Peyer's patch (tissue), 4 donors: ENCODE results near the gene TSPAN17. TPM values are rescaled to one million over a fixed set of nuclear protein-coding genes. Genes with fewer than 3 reads are reported as not detected.

Source experiments
- DNase-seq, 3 donors: peaks; one replicate each; pipeline ENCODE4 v3.0.0-alpha.2; 2017 to 2019
- H3K27ac ChIP-seq, 4 donors: fragments of 200-600 bp; sonication (generic); one replicate each; pipeline ENCODE4 v1.5.1; 2016 to 2019
- H3K27me3 ChIP-seq, 2 donors: fragments of 200-600 bp; sonication (generic); one replicate each; pipeline ENCODE4 v1.5.1; 2019
- H3K36me3 ChIP-seq, 3 donors: fragments of 200-600 bp; sonication (generic); one replicate each; pipeline ENCODE4 v1.5.1; 2016 to 2019
- H3K4me1 ChIP-seq, 4 donors: fragments of 200-600 bp; sonication (generic); one replicate each; pipeline ENCODE4 v1.5.1; 2016 to 2019
- H3K4me3 ChIP-seq, 4 donors: fragments of 200-600 bp; sonication (generic); 1 replicate in 3 of 4; 2 replicates in 1 of 4; pipeline ENCODE4 v1.5.1; 2016 to 2019; ENCODE audit warnings: mild to moderate bottlenecking in 1 of 4
- H3K9me3 ChIP-seq, 4 donors: fragments of 200-600 bp; sonication (generic); one replicate each; pipeline ENCODE4 v1.5.1; 2016 to 2019; ENCODE audit warnings: mild to moderate bottlenecking in 1 of 4
- POLR2A ChIP-seq, 2 donors: fragments of 450-650 bp; IDR thresholded peaks; one replicate each; pipeline ENCODE4 v1.5.1; 2017; ENCODE audit warnings: antibody characterized with exemption in 2 of 2, mild to moderate bottlenecking in 2 of 2, moderate library complexity in 2 of 2
- total RNA-seq, 4 donors: library from RNA; depleted of rRNA; stranded (reverse); fragments of >200 nt; gene quantifications; one replicate each; pipeline ENCODE4 v1.1.0, GENCODE V29; 2016
- TF ChIP-seq, protein P1 (sequence below), 6 experiments: fragments of 450-650 bp in 4 of 6; fragments of 200-600 bp in 2 of 6; sonication (generic) in 1 of 6; IDR thresholded peaks; one replicate each; pipeline ENCODE4 v1.5.1; 2017 to 2019; ENCODE audit warnings: antibody characterized with exemption in 6 of 6, mild to moderate bottlenecking in 3 of 6, moderate library complexity in 1 of 6

TSPAN17 gene
- total RNA-seq, 4 donors from 2014 or later, result 25.4 to 33.8 (median 28.7) TPM

DNA sequence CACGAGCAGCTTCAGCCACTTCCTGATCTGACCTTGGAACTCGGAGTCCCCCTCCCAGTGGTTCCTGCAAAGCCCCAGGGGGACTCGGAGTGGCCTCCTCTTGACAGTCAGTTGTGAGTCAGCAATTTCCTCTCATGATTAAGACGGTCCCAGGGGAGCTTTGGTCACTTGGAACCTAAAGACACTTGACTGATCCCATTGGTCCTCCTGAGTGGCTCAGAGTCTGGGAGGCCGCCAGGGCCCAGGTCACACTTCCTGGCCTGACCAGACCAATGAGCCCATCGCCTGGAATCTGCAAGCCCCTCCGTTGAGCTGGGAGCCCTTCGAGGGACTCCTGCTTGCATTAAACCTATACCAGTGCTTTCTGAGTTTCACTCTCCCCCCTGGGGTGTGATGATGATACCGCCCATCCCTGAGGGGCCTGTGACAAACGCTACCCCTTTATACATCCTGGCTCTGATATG, 29.1 kb downstream of the TSPAN17 start:
- TF ChIP-seq, protein P1, sequence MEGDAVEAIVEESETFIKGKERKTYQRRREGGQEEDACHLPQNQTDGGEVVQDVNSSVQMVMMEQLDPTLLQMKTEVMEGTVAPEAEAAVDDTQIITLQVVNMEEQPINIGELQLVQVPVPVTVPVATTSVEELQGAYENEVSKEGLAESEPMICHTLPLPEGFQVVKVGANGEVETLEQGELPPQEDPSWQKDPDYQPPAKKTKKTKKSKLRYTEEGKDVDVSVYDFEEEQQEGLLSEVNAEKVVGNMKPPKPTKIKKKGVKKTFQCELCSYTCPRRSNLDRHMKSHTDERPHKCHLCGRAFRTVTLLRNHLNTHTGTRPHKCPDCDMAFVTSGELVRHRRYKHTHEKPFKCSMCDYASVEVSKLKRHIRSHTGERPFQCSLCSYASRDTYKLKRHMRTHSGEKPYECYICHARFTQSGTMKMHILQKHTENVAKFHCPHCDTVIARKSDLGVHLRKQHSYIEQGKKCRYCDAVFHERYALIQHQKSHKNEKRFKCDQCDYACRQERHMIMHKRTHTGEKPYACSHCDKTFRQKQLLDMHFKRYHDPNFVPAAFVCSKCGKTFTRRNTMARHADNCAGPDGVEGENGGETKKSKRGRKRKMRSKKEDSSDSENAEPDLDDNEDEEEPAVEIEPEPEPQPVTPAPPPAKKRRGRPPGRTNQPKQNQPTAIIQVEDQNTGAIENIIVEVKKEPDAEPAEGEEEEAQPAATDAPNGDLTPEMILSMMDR (IDR thresholded peaks at IDR 0.05), result no peak
- no peak for TF ChIP-seq POLR2A (IDR thresholded peaks at IDR 0.05)
- DNase-seq, result no peak
- Histone ChIP-seq H3K27ac (no peak overlapping the region), H3K4me3 (no peak overlapping the region), H3K9me3 (no peaks in the 10 kb centered on the region), H3K4me1 (no peaks in the 10 kb centered on the region), H3K36me3 (no peaks in the 10 kb centered on the region), H3K27me3 (no peaks in the 10 kb centered on the region)

DNA sequence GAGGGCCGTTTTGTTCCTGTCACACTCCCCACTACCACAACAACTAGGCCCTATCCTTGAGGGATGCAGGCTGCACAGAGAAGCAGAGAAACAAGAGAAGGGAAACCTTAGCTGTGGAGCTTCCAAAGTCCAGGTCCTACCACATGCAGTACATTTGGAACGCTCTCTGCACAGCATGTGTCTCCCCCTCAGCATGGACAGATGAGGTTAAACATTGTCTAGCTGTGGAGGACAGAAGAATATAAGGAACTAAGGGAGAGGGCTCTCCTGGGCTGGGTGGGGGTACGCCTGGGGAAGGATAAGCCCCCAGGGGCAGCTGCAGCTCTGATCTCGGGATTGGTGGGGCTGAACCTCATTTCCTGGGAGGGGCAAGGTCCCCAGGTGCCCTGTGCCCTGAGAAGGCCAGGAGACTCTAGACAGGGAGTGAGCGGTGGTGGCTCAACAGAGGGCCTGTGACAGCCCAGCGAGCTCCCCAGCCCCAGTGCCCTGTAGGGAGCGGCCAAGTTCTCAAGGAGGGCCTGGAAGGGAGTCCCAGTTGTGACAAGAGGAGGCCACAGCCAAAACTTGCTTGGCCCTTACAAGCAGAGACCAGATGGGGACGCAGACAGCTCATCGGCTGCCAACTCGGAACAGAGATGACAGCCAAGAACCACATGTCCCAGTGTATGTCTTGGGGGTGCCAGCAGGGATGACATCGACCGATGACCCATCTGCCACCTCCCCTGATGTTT, 30.1 kb downstream of the TSPAN17 start:
- Histone ChIP-seq H3K36me3 (no peaks in the 10 kb centered on the region), H3K27ac (no peak overlapping the region), H3K27me3 (no peaks in the 10 kb centered on the region), H3K4me3 (no peak overlapping the region), H3K9me3 (no peaks in the 10 kb centered on the region), H3K4me1 (no peaks in the 10 kb centered on the region)
- no peak for DNase-seq
- TF ChIP-seq, protein P1 (IDR thresholded peaks at IDR 0.05), result no peak
- TF ChIP-seq POLR2A (IDR thresholded peaks at IDR 0.05), result no peak

DNA sequence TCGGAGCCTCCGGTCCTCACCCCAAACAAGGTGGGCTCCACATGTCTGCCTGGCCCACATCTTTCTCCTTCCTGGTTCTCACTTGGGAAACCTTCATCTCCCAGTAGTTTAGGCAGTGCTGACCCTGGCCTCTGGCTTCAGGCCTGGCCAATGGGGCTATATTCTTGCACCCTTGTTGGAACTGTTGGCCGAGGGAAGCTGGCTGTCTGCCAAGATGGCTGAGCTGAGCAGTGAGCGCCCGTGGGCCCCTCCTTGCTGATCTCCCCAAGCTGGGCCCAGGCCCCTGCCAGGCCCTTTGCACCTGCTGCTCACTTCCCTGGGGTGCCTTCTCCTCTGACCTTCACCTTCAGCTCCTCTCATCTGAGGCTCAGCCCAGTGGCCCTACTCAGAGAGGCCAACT, 31.3 kb downstream of the TSPAN17 start:
- H3K27me3 ChIP-seq, result no peaks in the 10 kb centered on the region

GRCh38 chr5:176679365-176680225, 32.3 kb downstream of the TSPAN17 start:
- Histone ChIP-seq H3K27me3 (no peaks in the 10 kb centered on the region), H3K36me3 (no peaks in the 10 kb centered on the region), H3K9me3 (no peaks in the 10 kb centered on the region), H3K4me3 (no peak overlapping the region), H3K4me1 (no peaks in the 10 kb centered on the region), H3K27ac (no peak overlapping the region)
- TF ChIP-seq POLR2A (IDR thresholded peaks at IDR 0.05), result no peak
- TF ChIP-seq, protein P1 (IDR thresholded peaks at IDR 0.05), result no peak
- DNase-seq, result no peak

More for the DNA sequence above, 31.3 kb downstream of the TSPAN17 start:
- H3K4me1 ChIP-seq, result no peaks in the 10 kb centered on the region
- no peaks in the 10 kb centered on the region for H3K9me3 ChIP-seq
- H3K36me3 ChIP-seq, result no peaks in the 10 kb centered on the region
- no peak for DNase-seq
- H3K27ac ChIP-seq, result no peak overlapping the region
- H3K4me3 ChIP-seq, result no peak overlapping the region
- TF ChIP-seq POLR2A (IDR thresholded peaks at IDR 0.05), result no peak
- TF ChIP-seq, protein P1 (IDR thresholded peaks at IDR 0.05), result no peak

DNA sequence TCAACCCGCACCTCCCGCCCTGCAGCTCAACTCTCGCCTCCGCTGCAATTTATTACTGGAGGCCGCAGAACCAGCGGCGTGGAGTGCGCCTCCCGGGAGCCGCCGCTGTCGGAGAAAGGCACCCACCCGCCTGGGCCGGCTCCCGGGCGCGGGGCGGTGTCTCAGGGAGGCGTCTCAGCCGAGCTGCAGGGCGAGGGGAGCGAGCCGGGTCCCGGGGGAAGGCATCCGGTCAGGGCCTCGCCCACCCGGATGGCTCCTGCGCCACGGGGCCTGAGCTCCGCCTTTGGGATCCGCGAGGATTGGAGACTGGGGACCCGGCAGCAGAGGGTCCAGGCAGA, 32.9 kb downstream of the TSPAN17 start:
- TF ChIP-seq, protein P1 (IDR thresholded peaks at IDR 0.05), result no peak
- no peak for TF ChIP-seq POLR2A (IDR thresholded peaks at IDR 0.05)
- DNase-seq, result no peak
- Histone ChIP-seq H3K36me3 (no peaks in the 10 kb centered on the region), H3K4me3 (no peak overlapping the region), H3K27me3 (no peaks in the 10 kb centered on the region), H3K27ac (no peak overlapping the region), H3K9me3 (no peaks in the 10 kb centered on the region), H3K4me1 (no peaks in the 10 kb centered on the region)
